Ascending aorta (tissue), 2 donors: ENCODE data around the gene NDUFA9. TPM values are rescaled to one million over a fixed set of nuclear protein-coding genes. Genes with fewer than 3 reads are reported as not detected.

Source experiments
- DNase-seq, 2 donors: peaks; one replicate each; pipeline ENCODE4 v3.0.0-alpha.2; 2019; ENCODE audit warnings: low spot score in 2 of 2
- H3K27ac ChIP-seq, 2 donors: fragments of 200-600 bp; sonication (generic); one replicate each; pipeline ENCODE4 v1.5.1; 2016 to 2017; ENCODE audit warnings: mild to moderate bottlenecking in 1 of 2
- H3K27me3 ChIP-seq: fragments of 200-600 bp; sonication (generic); one replicate; pipeline ENCODE4 v1.5.1; 2017
- H3K36me3 ChIP-seq, 2 donors: fragments of 200-600 bp; sonication (generic); one replicate each; pipeline ENCODE4 v1.5.1; 2016
- H3K4me1 ChIP-seq, 2 donors: fragments of 200-600 bp; sonication (generic); one replicate each; pipeline ENCODE4 v1.5.1; 2016 to 2017; ENCODE audit warnings: mild to moderate bottlenecking in 1 of 2
- H3K4me3 ChIP-seq, 2 donors: fragments of 200-600 bp; sonication (generic); one replicate each; pipeline ENCODE4 v1.5.1; 2016 to 2017; ENCODE audit warnings: mild to moderate bottlenecking in 1 of 2
- H3K9me3 ChIP-seq, 2 donors: fragments of 200-600 bp; sonication (generic); one replicate each; pipeline ENCODE4 v1.5.1; 2016
- CTCF ChIP-seq, 3 experiments: fragments of 200-600 bp in 2 of 3; fragments of 450-650 bp in 1 of 3; sonication (generic) in 2 of 3; IDR thresholded peaks; one replicate each; pipeline ENCODE4 v1.5.1; 2016 to 2019; ENCODE audit warnings: antibody characterized with exemption in 3 of 3, mild to moderate bottlenecking in 1 of 3, moderate library complexity in 1 of 3
- intact Hi-C: fragments of 100-400 bp; cut with DNase I; formaldehyde crosslinking; loops from one replicate; pipeline ENCODE4 v1.15.1; 2023
- total RNA-seq: library from RNA; depleted of rRNA; stranded (reverse); fragments of >200 nt; gene quantifications from one replicate; pipeline ENCODE4 v1.1.0, GENCODE V29; 2016

NDUFA9 gene
- total RNA-seq, 1 donor from 2014 or later = 1.5 TPM

GRCh38 chr12:4609071-4609470 lies 39.8 kb upstream of the NDUFA9 start:
- Histone ChIP-seq H3K4me1 (no peaks in the 10 kb centered on the region), H3K27me3 (no peaks in the 10 kb centered on the region), H3K27ac (no peak overlapping the region), H3K9me3 (no peaks in the 10 kb centered on the region), H3K4me3 (no peak overlapping the region), H3K36me3 (peaks cover 24 to 45% of the 10 kb centered on the region in 2 donors)
- DNase-seq = no peak
- TF ChIP-seq CTCF (IDR thresholded peaks at IDR 0.05) = no peak
- intact Hi-C loops = loop anchor here (10.0 kb wide), 1 partner anchor 146 kb away; no protein-coding TSS in a partner anchor

- Histone ChIP-seq H3K36me3 (peaks cover 26 to 50% of the 10 kb centered on the region in 2 donors), H3K27ac (no peak overlapping the region), H3K27me3 (no peaks in the 10 kb centered on the region), H3K4me1 (no peaks in the 10 kb centered on the region), H3K4me3 (no peak overlapping the region), H3K9me3 (no peaks in the 10 kb centered on the region)
- intact Hi-C loops = no loop called here
- no peak for DNase-seq
- TF ChIP-seq CTCF (IDR thresholded peaks at IDR 0.05) = no peak
Observed at GRCh38 chr12:4610481-4610880, 38.4 kb upstream of the NDUFA9 start.

GRCh38 chr12:4615667-4616066 lies 33.2 kb upstream of the NDUFA9 start:
- Histone ChIP-seq H3K9me3 (no peaks in the 10 kb centered on the region), H3K27ac (no peak overlapping the region), H3K36me3 (peaks cover 23 to 37% of the 10 kb centered on the region in 2 donors), H3K27me3 (no peaks in the 10 kb centered on the region), H3K4me1 (no peaks in the 10 kb centered on the region), H3K4me3 (no peak overlapping the region)
- no peak for TF ChIP-seq CTCF (IDR thresholded peaks at IDR 0.05)
- no peak for DNase-seq
- intact Hi-C loops = no loop called here

GRCh38 chr12:4621511-4621910 lies 27.4 kb upstream of the NDUFA9 start:
- Histone ChIP-seq H3K36me3 (no peaks in the 10 kb centered on the region), H3K4me1 (no peaks in the 10 kb centered on the region), H3K27me3 (no peaks in the 10 kb centered on the region), H3K9me3 (no peaks in the 10 kb centered on the region), H3K27ac (no peak overlapping the region), H3K4me3 (no peak overlapping the region)
- no peak for DNase-seq
- no peak for TF ChIP-seq CTCF (IDR thresholded peaks at IDR 0.05)
- intact Hi-C loops = no loop called here

- no peak for TF ChIP-seq CTCF (IDR thresholded peaks at IDR 0.05)
Observed at GRCh38 chr12:4626543-4626942, 22.4 kb upstream of the NDUFA9 start.

GRCh38 chr12:4628406-4628805 lies 20.5 kb upstream of the NDUFA9 start:
- Histone ChIP-seq H3K36me3 (no peaks in the 10 kb centered on the region), H3K4me3 (no peak overlapping the region), H3K27me3 (no peaks in the 10 kb centered on the region), H3K27ac (no peak overlapping the region), H3K9me3 (no peaks in the 10 kb centered on the region), H3K4me1 (no peaks in the 10 kb centered on the region)
- no peak for DNase-seq
- no peak for TF ChIP-seq CTCF (IDR thresholded peaks at IDR 0.05)
- intact Hi-C loops = no loop called here

More at GRCh38 chr12:4626543-4626942, 22.4 kb upstream of the NDUFA9 start:
- Histone ChIP-seq H3K27ac (no peak overlapping the region), H3K9me3 (no peaks in the 10 kb centered on the region), H3K4me3 (no peak overlapping the region), H3K36me3 (no peaks in the 10 kb centered on the region), H3K27me3 (no peaks in the 10 kb centered on the region), H3K4me1 (no peaks in the 10 kb centered on the region)
- no peak for DNase-seq
- intact Hi-C loops = no loop called here
